Endothelial cell of umbilical vein (primary cell): ENCODE results near the gene VSIG4. TPM values are rescaled to one million over a fixed set of nuclear protein-coding genes. Genes with fewer than 3 reads are reported as not detected.

Source experiments
- BruUV-seq: library from RNA; stranded (reverse); fragments of 400-500 nt; replicated peaks from 2 replicates; lab custom pipeline; 2021; lab: Mats Ljungman, UMichigan
- CTCF ChIA-PET: fragments of 300-600, 350-600 bp; sonication (Branson Sonifier 250); formaldehyde crosslinking; loops from one replicate; lab custom pipeline; 2021; ENCODE audit warnings: antibody characterized with exemption, inconsistent platforms; lab: Charles Lee
- POLR2A ChIA-PET: fragments of 300-600, 350-600 bp; sonication (Branson Sonifier 250); formaldehyde crosslinking; loops from one replicate; lab custom pipeline; 2021; ENCODE audit warnings: antibody characterized with exemption, inconsistent platforms; lab: Charles Lee
- DNase-seq: peaks from one replicate; pipeline ENCODE4 v3.0.0-alpha.2; 2011; ENCODE audit warnings: low read depth, low spot score
- FAIRE-seq: peaks from 2 replicates; lab custom pipeline; 2011; peaks lifted over from hg19 to GRCh38; lab: Jason Lieb, UNC
- H2AFZ ChIP-seq: 2 replicates; pipeline ENCODE4 v1.6.0; 2012; ENCODE audit warnings: low read depth, low read length, control low read depth, inconsistent platforms
- H3K27ac ChIP-seq: 2 replicates; pipeline ENCODE4 v1.5.1; 2011; ENCODE audit warnings: low read depth, mild to moderate bottlenecking, control low read depth, low read length, moderate library complexity; ENCODE audit not compliant: insufficient read depth
- H3K27me3 ChIP-seq, 2 experiments: 2 replicates each; pipeline versions ENCODE4 v1.6.0 to v1.6.1; 2011; ENCODE audit warnings: low read length in 2 of 2, mixed read lengths in 1 of 2; ENCODE audit not compliant: control insufficient read depth in 2 of 2, insufficient read depth in 2 of 2
- H3K36me3 ChIP-seq, 2 experiments: 2 replicates in 1 of 2; 3 replicates in 1 of 2; pipeline ENCODE4 v1.5.1; 2011; ENCODE audit warnings: low read length in 2 of 2, mild to moderate bottlenecking in 1 of 2, moderate library complexity in 1 of 2; ENCODE audit not compliant: control insufficient read depth in 2 of 2, insufficient read depth in 2 of 2; ENCODE audit errors: extremely low read depth in 1 of 2
- H3K4me1 ChIP-seq: 3 replicates; pipeline ENCODE4 v1.5.1; 2011; ENCODE audit warnings: mild to moderate bottlenecking, low read length; ENCODE audit not compliant: control insufficient read depth, insufficient read depth; ENCODE audit errors: extremely low read depth
- H3K4me2 ChIP-seq: 2 replicates; pipeline ENCODE4 v1.6.1; 2011; ENCODE audit warnings: low read length, control low read depth, mixed read lengths; ENCODE audit not compliant: insufficient read depth
- H3K4me3 ChIP-seq, 3 experiments: fragments of 200-600 bp in 1 of 3; sonication (generic), shearing (Covaris generic) in 1 of 3; replicated peaks in 1 of 3; 2 replicates each; pipeline ENCODE4 v1.5.1; 2011 to 2016; ENCODE audit warnings: control low read depth in 3 of 3, low read length in 3 of 3, mild to moderate bottlenecking in 2 of 3, inconsistent platforms in 1 of 3, low read depth in 1 of 3, moderate library complexity in 1 of 3; ENCODE audit not compliant: insufficient read depth in 1 of 3
- H3K79me2 ChIP-seq: 2 replicates; pipeline ENCODE4 v1.6.0; 2012; ENCODE audit warnings: low read length, inconsistent platforms; ENCODE audit not compliant: control insufficient read depth, insufficient read depth
- H3K9ac ChIP-seq: replicated peaks from 2 replicates; pipeline ENCODE3; 2011; ENCODE audit warnings: low read length, control low read depth; ENCODE audit not compliant: insufficient read depth; ENCODE audit errors: extremely low read depth
- H3K9me1 ChIP-seq: replicated peaks from 3 replicates; pipeline ENCODE4 v1.6.0; 2011; ENCODE audit warnings: mild to moderate bottlenecking, low read length; ENCODE audit not compliant: control insufficient read depth, insufficient read depth; ENCODE audit errors: extremely low read depth
- H3K9me3 ChIP-seq: replicated peaks from 2 replicates; pipeline ENCODE4 v1.5.1; 2012; ENCODE audit warnings: low read length, inconsistent platforms; ENCODE audit not compliant: control insufficient read depth, insufficient read depth
- H4K20me1 ChIP-seq: replicated peaks from 2 replicates; pipeline ENCODE3; 2011; ENCODE audit warnings: mild to moderate bottlenecking, low read length; ENCODE audit not compliant: control insufficient read depth, insufficient read depth; ENCODE audit errors: extremely low read depth
- EZH2 ChIP-seq: IDR thresholded peaks from 2 replicates; pipeline ENCODE4 v1.6.1; 2012; ENCODE audit warnings: borderline replicate concordance, low read depth, mild to moderate bottlenecking, moderate library complexity, low read length, inconsistent platforms; ENCODE audit not compliant: severe bottlenecking
- JUN ChIP-seq: IDR thresholded peaks from 2 replicates; pipeline ENCODE4 v1.6.1; 2011; ENCODE audit warnings: borderline replicate concordance, low read depth; ENCODE audit not compliant: insufficient read length, insufficient read depth
- MAX ChIP-seq: IDR thresholded peaks from 2 replicates; pipeline ENCODE4 v1.6.1; 2011; ENCODE audit not compliant: insufficient read depth, insufficient read length
- POLR2AphosphoS5 ChIP-seq: IDR thresholded peaks from 2 replicates; pipeline ENCODE4 v1.6.1; 2012; ENCODE audit warnings: low read depth, mild to moderate bottlenecking, control low read depth, low read length, moderate library complexity; ENCODE audit not compliant: insufficient read depth
- dilution Hi-C: fragments of 300-500 bp; cut with MboI; formaldehyde crosslinking; loops from one replicate; pipeline ENCODE4 v1.15.0; 2019; ENCODE audit warnings: low sequenced_read_pairs; ENCODE audit not compliant: extremely low pct_ligation_motif_present
- intact Hi-C: fragments of 100-400 bp; cut with micrococcal nuclease; formaldehyde crosslinking; loops from one replicate; pipeline ENCODE4 v1.10.0; 2022
- polyA plus RNA-seq, 4 experiments: library from polyadenylated mRNA; depleted of rRNA in 3 of 4; stranded (reverse) in 3 of 4; unstranded in 1 of 4; fragments of >200 nt; gene quantifications; 2 replicates each; pipeline versions ENCODE4 v1.2.1 to v1.2.3, GENCODE V29; 2011 to 2012; ENCODE audit warnings: missing spikeins in 1 of 4
- total RNA-seq: library from RNA; stranded (reverse); gene quantifications from 2 replicates; pipeline ENCODE4 v1.2.3, GENCODE V29; 2021
- TF ChIP-seq, protein P1 (sequence below), 2 donors: IDR thresholded peaks; 1 replicate in 1 of 2; 2 replicates in 1 of 2; pipeline ENCODE4 v1.5.1; 2011; ENCODE audit warnings: low read length in 2 of 2, mild to moderate bottlenecking in 2 of 2, moderate library complexity in 2 of 2, control low read depth in 1 of 2, inconsistent platforms in 1 of 2, low read depth in 1 of 2; ENCODE audit not compliant: insufficient read depth in 1 of 2; ENCODE audit errors: extremely low read depth in 1 of 2

The VSIG4 gene
- total and polyA plus RNA-seq, 2 donors (not counting 3 experiments of a cell fraction or from before 2014, with no cell fraction given): not detected

DNA sequence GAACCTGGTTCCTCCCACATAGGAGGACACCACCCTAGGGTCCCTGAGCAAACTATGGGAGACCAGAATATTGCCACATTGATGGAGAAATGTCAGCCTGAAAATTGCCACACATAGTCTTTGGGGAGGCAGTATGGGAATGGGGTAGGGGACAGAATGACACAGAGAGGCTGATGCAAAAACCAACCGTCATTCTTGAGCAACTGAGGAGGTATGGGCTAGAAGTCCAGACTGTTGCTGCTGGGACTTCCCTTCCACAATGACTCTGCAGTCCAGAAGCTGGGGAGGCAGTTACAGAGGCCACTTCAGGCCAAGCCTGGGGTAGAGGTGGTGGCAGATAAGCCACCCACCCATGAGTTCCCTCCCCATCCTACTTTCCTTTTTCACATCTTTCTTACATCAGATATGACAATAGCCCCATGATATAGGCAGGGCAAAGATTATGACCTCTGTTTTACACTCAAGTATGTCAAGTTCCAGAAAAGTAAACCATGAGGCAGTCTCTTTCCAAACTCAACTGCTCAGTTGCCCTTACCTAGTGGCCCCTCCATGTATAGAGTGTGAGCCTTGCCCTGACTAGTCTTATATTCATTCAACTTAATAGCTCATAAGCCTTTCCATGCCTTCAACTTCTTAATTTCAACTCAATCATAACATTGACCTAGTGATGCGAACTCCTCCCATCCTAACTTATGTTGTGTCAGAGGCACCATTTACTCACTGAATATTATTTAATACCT, 41.7 kb downstream of the VSIG4 start:
- BruUV-seq: no TSS peak
- TF ChIP-seq POLR2AphosphoS5: no peak
- TF ChIP-seq JUN: no peak
- TF ChIP-seq EZH2: no peak
- no peak for TF ChIP-seq MAX
- TF ChIP-seq, protein P1, sequence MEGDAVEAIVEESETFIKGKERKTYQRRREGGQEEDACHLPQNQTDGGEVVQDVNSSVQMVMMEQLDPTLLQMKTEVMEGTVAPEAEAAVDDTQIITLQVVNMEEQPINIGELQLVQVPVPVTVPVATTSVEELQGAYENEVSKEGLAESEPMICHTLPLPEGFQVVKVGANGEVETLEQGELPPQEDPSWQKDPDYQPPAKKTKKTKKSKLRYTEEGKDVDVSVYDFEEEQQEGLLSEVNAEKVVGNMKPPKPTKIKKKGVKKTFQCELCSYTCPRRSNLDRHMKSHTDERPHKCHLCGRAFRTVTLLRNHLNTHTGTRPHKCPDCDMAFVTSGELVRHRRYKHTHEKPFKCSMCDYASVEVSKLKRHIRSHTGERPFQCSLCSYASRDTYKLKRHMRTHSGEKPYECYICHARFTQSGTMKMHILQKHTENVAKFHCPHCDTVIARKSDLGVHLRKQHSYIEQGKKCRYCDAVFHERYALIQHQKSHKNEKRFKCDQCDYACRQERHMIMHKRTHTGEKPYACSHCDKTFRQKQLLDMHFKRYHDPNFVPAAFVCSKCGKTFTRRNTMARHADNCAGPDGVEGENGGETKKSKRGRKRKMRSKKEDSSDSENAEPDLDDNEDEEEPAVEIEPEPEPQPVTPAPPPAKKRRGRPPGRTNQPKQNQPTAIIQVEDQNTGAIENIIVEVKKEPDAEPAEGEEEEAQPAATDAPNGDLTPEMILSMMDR (IDR thresholded peaks at IDR 0.05; ENCODE audit: extremely low read depth in 1 of 2, insufficient read depth in 1 of 2, low read depth in 1 of 2, low read length in 2 of 2): no peak
- no peaks in the 10 kb centered on the region for H3K36me3 ChIP-seq
- no peak overlapping the region for H3K27ac ChIP-seq
- H3K9ac ChIP-seq: no peak overlapping the region
- H3K4me1 ChIP-seq: no peaks in the 10 kb centered on the region
- DNase-seq (no peak), FAIRE-seq (no peak)
- H2AFZ ChIP-seq: no peak overlapping the region
- H3K9me1 ChIP-seq: no peaks in the 10 kb centered on the region
- intact Hi-C loops: no loop called here
- ChIA-PET CTCF (no interaction called here), POLR2A (no interaction called here)
- no peaks in the 10 kb centered on the region for H3K9me3 ChIP-seq
- no peaks in the 10 kb centered on the region for H3K79me2 ChIP-seq
- H4K20me1 ChIP-seq: no peaks in the 10 kb centered on the region
- H3K4me2 ChIP-seq: no peak overlapping the region
- dilution Hi-C loops: no loop called here
- no peaks in the 10 kb centered on the region for H3K27me3 ChIP-seq
- no peak overlapping the region for H3K4me3 ChIP-seq
